MM.1S (cell line): ENCODE measurements around the gene HLA-DQA1.

Experiments used
- CTCF ChIP-seq: fragments of 300-600 bp; sonication (generic); IDR thresholded peaks from 2 replicates; pipeline ENCODE4 v1.5.1; 2016; ENCODE audit warnings: antibody characterized with exemption, low read length, mixed read lengths
- EZH2 ChIP-seq: fragments of 300-600 bp; sonication (generic); optimal IDR thresholded peaks from 2 replicates; pipeline ENCODE3; 2017; ENCODE audit warnings: low read depth, mild to moderate bottlenecking, antibody characterized with exemption, low read length, mixed read lengths
- EZH2phosphoT487 ChIP-seq: fragments of 300-600 bp; sonication (generic); IDR thresholded peaks from 2 replicates; pipeline ENCODE4 v1.6.1; 2018; ENCODE audit warnings: antibody characterized with exemption, low read length

- no peak for TF ChIP-seq CTCF
- no peak for TF ChIP-seq EZH2phosphoT487
- no peak for TF ChIP-seq EZH2
Observed at GRCh38 chr6:32655203-32655710, 18.1 kb downstream of the HLA-DQA1 start.
